WTC11 (cell line): ENCODE measurements around the gene BMP3.

ENCODE experiments used
- FOXK1 ChIP-seq: sonication (generic); formaldehyde crosslinking; IDR thresholded peaks from 2 replicates; pipeline ENCODE4 v1.8.0; 2022; ENCODE audit warnings: mild to moderate bottlenecking, moderate library complexity, missing genetic modification reagents
- NFYB ChIP-seq: sonication (generic); formaldehyde crosslinking; conservative IDR thresholded peaks from 2 replicates; pipeline ENCODE4 v1.8.0; 2022; ENCODE audit warnings: low read depth, missing genetic modification reagents
- NR1H2 ChIP-seq: sonication (generic); formaldehyde crosslinking; IDR thresholded peaks from 2 replicates; pipeline ENCODE4 v1.9.0; 2021; ENCODE audit warnings: mild to moderate bottlenecking, moderate library complexity, missing genetic modification reagents
- SMAD4 ChIP-seq: sonication (generic); formaldehyde crosslinking; IDR thresholded peaks from 2 replicates; pipeline ENCODE4 v1.8.0; 2022; ENCODE audit warnings: mild to moderate bottlenecking, missing genetic modification reagents
- TCF7 ChIP-seq: sonication (generic); formaldehyde crosslinking; IDR thresholded peaks from 2 replicates; pipeline ENCODE4 v1.8.0; 2022; ENCODE audit warnings: mild to moderate bottlenecking, low read depth, missing genetic modification reagents, moderate library complexity
- TEAD4 ChIP-seq: sonication (generic); formaldehyde crosslinking; IDR thresholded peaks from 2 replicates; pipeline ENCODE4 v1.8.0; 2022; ENCODE audit warnings: mild to moderate bottlenecking, missing genetic modification reagents
- ZBTB21 ChIP-seq: sonication (generic); formaldehyde crosslinking; IDR thresholded peaks from 2 replicates; pipeline ENCODE4 v1.8.1; 2023; ENCODE audit warnings: mild to moderate bottlenecking, missing genetic modification reagents, borderline replicate concordance
- TF ChIP-seq, protein P1 (sequence below): sonication (generic); formaldehyde crosslinking; IDR thresholded peaks from 2 replicates; pipeline ENCODE4 v1.8.1; 2022; ENCODE audit warnings: low read depth, mild to moderate bottlenecking, moderate library complexity, missing genetic modification reagents, borderline replicate concordance
- TF ChIP-seq, protein P2 (sequence below): fragments of 200-600 bp; IDR thresholded peaks from 2 replicates; pipeline ENCODE4 v1.8.0; 2022; ENCODE audit warnings: antibody characterized with exemption
- TF ChIP-seq, protein P3 (sequence below): sonication (generic); formaldehyde crosslinking; IDR thresholded peaks from 2 replicates; pipeline ENCODE4 v1.8.0; 2023; ENCODE audit warnings: missing genetic modification reagents
- TF ChIP-seq, protein P4 (sequence below): fragments of 250-450 bp; sonication (Bioruptor Pico); conservative IDR thresholded peaks from 2 replicates; pipeline ENCODE4 v1.9.0; 2021; ENCODE audit warnings: mild to moderate bottlenecking
- TF ChIP-seq, protein P5 (sequence below): sonication (generic); formaldehyde crosslinking; IDR thresholded peaks from 2 replicates; pipeline ENCODE4 v1.8.1; 2023; ENCODE audit warnings: mild to moderate bottlenecking, missing genetic modification reagents
- TF ChIP-seq, protein P6 (sequence below): sonication (generic); formaldehyde crosslinking; IDR thresholded peaks from 2 replicates; pipeline ENCODE4 v1.8.1; 2023; ENCODE audit warnings: mild to moderate bottlenecking, moderate library complexity, missing genetic modification reagents

DNA sequence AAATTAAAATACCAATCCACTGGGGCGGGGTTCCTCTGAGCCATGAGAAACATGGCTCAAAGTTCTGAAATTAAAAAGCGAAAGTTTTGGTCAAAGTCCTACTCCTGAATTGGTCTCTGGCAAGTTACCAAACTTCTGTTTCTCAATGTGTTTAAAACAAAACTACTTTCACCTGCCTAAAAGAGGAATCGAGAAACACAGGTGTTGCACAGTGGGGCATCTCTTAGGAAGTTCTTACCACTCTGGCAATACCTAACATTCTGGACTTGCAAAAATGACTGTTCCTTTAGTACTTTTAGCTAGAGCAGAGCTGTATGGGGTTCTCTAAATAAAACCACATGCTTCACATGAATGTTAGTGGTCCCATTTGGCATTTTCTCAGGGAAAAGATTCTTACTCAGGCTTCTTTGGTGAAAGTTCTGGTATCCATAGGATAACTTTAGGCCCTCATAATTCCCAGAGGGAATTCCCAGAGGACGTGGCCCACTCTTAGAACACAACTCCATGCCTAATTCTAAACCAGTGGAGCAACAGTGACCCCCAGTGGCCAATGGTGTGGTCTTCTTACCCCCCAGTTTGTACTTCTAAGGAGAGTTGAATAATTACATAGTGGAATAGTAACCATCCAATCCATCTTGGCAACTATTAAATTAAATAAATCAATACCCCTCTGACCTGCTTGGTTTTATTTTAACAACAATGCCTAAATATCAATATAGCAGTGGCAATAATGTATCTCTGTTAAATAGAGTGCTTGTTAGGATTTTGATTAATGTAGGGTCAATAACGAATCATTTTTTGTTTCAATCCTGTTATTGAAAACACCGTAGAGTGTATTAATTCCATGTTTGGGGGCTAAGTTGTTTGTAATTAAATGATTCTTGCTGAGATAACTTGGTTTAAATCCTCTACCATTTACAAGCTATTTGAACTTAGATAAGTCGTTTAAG, 21.9 kb downstream of the BMP3 start:
- TF ChIP-seq, protein P1, sequence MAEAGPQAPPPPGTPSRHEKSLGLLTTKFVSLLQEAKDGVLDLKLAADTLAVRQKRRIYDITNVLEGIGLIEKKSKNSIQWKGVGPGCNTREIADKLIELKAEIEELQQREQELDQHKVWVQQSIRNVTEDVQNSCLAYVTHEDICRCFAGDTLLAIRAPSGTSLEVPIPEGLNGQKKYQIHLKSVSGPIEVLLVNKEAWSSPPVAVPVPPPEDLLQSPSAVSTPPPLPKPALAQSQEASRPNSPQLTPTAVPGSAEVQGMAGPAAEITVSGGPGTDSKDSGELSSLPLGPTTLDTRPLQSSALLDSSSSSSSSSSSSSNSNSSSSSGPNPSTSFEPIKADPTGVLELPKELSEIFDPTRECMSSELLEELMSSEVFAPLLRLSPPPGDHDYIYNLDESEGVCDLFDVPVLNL: no peak
- TF ChIP-seq ZBTB21 (CRISPR knock-in tag) (no peak), NR1H2 (CRISPR knock-in tag) (no peak), FOXK1 (CRISPR knock-in tag) (no peak), NFYB (CRISPR knock-in tag) (no peak), TCF7 (CRISPR knock-in tag) (no peak), SMAD4 (CRISPR knock-in tag) (no peak), TEAD4 (CRISPR knock-in tag) (no peak)
- TF ChIP-seq, protein P2, sequence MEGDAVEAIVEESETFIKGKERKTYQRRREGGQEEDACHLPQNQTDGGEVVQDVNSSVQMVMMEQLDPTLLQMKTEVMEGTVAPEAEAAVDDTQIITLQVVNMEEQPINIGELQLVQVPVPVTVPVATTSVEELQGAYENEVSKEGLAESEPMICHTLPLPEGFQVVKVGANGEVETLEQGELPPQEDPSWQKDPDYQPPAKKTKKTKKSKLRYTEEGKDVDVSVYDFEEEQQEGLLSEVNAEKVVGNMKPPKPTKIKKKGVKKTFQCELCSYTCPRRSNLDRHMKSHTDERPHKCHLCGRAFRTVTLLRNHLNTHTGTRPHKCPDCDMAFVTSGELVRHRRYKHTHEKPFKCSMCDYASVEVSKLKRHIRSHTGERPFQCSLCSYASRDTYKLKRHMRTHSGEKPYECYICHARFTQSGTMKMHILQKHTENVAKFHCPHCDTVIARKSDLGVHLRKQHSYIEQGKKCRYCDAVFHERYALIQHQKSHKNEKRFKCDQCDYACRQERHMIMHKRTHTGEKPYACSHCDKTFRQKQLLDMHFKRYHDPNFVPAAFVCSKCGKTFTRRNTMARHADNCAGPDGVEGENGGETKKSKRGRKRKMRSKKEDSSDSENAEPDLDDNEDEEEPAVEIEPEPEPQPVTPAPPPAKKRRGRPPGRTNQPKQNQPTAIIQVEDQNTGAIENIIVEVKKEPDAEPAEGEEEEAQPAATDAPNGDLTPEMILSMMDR: peak; percentile 79
- TF ChIP-seq, protein P3, sequence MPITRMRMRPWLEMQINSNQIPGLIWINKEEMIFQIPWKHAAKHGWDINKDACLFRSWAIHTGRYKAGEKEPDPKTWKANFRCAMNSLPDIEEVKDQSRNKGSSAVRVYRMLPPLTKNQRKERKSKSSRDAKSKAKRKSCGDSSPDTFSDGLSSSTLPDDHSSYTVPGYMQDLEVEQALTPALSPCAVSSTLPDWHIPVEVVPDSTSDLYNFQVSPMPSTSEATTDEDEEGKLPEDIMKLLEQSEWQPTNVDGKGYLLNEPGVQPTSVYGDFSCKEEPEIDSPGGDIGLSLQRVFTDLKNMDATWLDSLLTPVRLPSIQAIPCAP (CRISPR knock-in tag): no peak
- TF ChIP-seq, protein P4, sequence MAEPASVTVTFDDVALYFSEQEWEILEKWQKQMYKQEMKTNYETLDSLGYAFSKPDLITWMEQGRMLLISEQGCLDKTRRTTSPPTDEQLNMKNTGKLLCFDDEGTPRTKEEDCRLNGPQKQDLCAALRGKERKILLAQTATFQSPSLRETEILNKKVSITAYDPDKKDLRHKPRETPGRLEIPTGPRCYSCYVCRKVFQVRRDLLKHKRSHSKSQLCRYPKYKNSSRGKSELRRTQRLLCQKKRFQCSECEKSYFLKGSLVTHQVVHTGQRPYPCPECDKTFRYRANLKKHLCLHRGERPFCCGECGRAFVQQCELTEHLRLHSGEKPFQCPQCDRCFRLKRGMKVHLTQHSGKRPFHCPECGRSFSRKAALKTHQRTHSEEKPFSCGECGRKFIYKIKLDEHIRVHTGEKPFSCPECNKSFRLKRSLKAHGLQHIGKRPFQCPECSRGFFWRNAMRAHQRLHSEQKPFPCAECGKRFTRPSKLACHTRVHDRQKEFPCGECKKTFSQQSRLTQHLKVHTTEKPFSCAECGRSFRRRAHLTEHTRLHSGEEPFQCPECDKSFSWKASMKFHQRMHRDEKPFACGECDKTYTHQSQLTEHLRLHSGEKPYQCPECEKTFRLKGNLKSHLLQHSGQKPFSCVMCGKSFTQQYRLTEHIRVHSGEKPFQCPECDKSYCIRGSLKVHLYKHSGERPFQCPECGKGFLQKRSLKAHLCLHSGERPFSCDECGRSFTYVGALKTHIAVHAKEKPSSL: no peak
- TF ChIP-seq, protein P5, sequence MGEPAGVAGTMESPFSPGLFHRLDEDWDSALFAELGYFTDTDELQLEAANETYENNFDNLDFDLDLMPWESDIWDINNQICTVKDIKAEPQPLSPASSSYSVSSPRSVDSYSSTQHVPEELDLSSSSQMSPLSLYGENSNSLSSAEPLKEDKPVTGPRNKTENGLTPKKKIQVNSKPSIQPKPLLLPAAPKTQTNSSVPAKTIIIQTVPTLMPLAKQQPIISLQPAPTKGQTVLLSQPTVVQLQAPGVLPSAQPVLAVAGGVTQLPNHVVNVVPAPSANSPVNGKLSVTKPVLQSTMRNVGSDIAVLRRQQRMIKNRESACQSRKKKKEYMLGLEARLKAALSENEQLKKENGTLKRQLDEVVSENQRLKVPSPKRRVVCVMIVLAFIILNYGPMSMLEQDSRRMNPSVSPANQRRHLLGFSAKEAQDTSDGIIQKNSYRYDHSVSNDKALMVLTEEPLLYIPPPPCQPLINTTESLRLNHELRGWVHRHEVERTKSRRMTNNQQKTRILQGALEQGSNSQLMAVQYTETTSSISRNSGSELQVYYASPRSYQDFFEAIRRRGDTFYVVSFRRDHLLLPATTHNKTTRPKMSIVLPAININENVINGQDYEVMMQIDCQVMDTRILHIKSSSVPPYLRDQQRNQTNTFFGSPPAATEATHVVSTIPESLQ (CRISPR knock-in tag): no peak
- TF ChIP-seq, protein P6, sequence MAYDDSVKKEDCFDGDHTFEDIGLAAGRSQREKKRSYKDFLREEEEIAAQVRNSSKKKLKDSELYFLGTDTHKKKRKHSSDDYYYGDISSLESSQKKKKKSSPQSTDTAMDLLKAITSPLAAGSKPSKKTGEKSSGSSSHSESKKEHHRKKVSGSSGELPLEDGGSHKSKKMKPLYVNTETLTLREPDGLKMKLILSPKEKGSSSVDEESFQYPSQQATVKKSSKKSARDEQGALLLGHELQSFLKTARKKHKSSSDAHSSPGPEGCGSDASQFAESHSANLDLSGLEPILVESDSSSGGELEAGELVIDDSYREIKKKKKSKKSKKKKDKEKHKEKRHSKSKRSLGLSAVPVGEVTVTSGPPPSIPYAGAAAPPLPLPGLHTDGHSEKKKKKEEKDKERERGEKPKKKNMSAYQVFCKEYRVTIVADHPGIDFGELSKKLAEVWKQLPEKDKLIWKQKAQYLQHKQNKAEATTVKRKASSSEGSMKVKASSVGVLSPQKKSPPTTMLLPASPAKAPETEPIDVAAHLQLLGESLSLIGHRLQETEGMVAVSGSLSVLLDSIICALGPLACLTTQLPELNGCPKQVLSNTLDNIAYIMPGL (CRISPR knock-in tag): no peak
